Renal cortical epithelial cell (primary cell): ENCODE data around the gene GALNT3. TPM values are rescaled to one million over a fixed set of nuclear protein-coding genes. Genes with fewer than 3 reads are reported as not detected.

Source experiments
- DNase-seq: peaks from one replicate; pipeline ENCODE4 v3.0.0-alpha.2; 2011; ENCODE audit warnings: low read depth
- total RNA-seq: library from RNA; depleted of rRNA; stranded (reverse); fragments of >200 nt; gene quantifications from 2 replicates; pipeline ENCODE4 v1.2.3, GENCODE V29; 2014

Gene GALNT3
- total RNA-seq, 1 donor from 2014 or later, result 6.8 TPM

GRCh38 chr2:165745916-165746315 is 48.1 kb downstream of the GALNT3 start:
- DNase-seq, result peak; percentile 99

- DNase-seq, result no peak
Observed at GRCh38 chr2:165743442-165743841, 50.6 kb downstream of the GALNT3 start.

- DNase-seq, result peak; percentile 73
Observed at GRCh38 chr2:165725421-165725820, 68.6 kb downstream of the GALNT3 start.

- DNase-seq, result peak; percentile 90
Observed at GRCh38 chr2:165720511-165720910, 73.5 kb downstream of the GALNT3 start.

GRCh38 chr2:165718610-165719210 is 75.3 kb downstream of the GALNT3 start:
- no peak for DNase-seq

- DNase-seq, result no peak
Observed at GRCh38 chr2:165716091-165716490, 78.0 kb downstream of the GALNT3 start.

GRCh38 chr2:165706960-165707487 is 87.0 kb downstream of the GALNT3 start:
- DNase-seq, result no peak

GRCh38 chr2:165701147-165701546 is 92.9 kb downstream of the GALNT3 start:
- DNase-seq, result peak; percentile 22

GRCh38 chr2:165700531-165700930 is 93.5 kb downstream of the GALNT3 start:
- no peak for DNase-seq

- DNase-seq, result no peak
Observed at GRCh38 chr2:165699946-165700345, 94.1 kb downstream of the GALNT3 start.

- peak; percentile 74 for DNase-seq
Observed at GRCh38 chr2:165698444-165698884, 95.6 kb downstream of the GALNT3 start.

- no peak for DNase-seq
Observed at GRCh38 chr2:165697748-165698443, 96.2 kb downstream of the GALNT3 start.

Other genes starting within 250 kb of the GALNT3 start
- 24.1 and 32.2 TPM in 2 replicates for gene TTC21B, start 159.5 kb upstream of the GALNT3 start, total RNA-seq